ENCODE results near the gene LRP2BP. TPM values are rescaled to one million over a fixed set of nuclear protein-coding genes. Genes with fewer than 3 reads are reported as not detected.
A peak's percentile ranks its signal among the peaks of the same experiment; 100 is the strongest.

Gene LRP2BP
- total RNA-seq, 3 donors from 2014 or later (not counting 1 experiment from before 2014, with no cell fraction given): 1.7 to 2.4 (median 2.2) TPM

DNA sequence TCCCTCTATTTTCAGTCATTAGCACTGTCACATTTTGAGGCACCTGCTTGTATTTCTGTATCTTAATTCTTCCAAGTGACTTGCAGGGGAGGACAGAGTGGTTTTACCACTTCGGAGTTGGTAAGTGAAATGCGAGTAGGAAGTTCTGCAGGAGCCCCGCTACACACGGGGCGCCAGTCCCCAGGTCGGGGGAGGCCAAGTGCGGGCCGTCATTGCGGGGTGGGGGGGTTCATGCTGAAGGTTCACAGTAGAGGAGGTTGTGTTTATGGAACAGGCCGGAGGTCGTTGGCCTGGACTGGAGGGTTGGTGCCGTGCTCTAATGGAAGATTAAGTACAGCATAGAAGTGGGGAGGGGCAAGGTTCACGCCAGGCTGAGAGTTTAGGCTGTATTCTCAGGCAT, 44.0 kb downstream of the LRP2BP start:
- Mint-ChIP-seq H3K27ac (no peak overlapping the region), H3K27me3 (ENCODE audit: low read depth in 2 of 2) (no peaks in the 10 kb centered on the region), H3K4me1 (no peaks in the 10 kb centered on the region), H3K4me3 (no peak overlapping the region), H3K36me3 (peaks cover 11% of the 10 kb centered on the region), H3K9me3 (no peaks in the 10 kb centered on the region)
- TF ChIP-seq, protein P1, sequence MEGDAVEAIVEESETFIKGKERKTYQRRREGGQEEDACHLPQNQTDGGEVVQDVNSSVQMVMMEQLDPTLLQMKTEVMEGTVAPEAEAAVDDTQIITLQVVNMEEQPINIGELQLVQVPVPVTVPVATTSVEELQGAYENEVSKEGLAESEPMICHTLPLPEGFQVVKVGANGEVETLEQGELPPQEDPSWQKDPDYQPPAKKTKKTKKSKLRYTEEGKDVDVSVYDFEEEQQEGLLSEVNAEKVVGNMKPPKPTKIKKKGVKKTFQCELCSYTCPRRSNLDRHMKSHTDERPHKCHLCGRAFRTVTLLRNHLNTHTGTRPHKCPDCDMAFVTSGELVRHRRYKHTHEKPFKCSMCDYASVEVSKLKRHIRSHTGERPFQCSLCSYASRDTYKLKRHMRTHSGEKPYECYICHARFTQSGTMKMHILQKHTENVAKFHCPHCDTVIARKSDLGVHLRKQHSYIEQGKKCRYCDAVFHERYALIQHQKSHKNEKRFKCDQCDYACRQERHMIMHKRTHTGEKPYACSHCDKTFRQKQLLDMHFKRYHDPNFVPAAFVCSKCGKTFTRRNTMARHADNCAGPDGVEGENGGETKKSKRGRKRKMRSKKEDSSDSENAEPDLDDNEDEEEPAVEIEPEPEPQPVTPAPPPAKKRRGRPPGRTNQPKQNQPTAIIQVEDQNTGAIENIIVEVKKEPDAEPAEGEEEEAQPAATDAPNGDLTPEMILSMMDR (IDR thresholded peaks at IDR 0.05): no peak
- no peak for ATAC-seq
- intact Hi-C loops (cut with micrococcal nuclease): no loop called here
- Histone ChIP-seq H3K4me1 (ENCODE audit: control insufficient read depth, insufficient read depth, low read length) (no peaks in the 10 kb centered on the region), H3K9me3 (ENCODE audit: control insufficient read depth, insufficient read depth, low read length) (no peaks in the 10 kb centered on the region), H3K36me3 (ENCODE audit: control insufficient read depth, insufficient read depth, low read length) (peaks cover 12% of the 10 kb centered on the region), H3K27ac (ENCODE audit: low read length) (no peak overlapping the region), H3K4me3 (ENCODE audit: low read length) (no peak overlapping the region), H3K27me3 (ENCODE audit: control insufficient read depth, insufficient read depth, low read length) (no peaks in the 10 kb centered on the region)
- DNase-seq: no peak
- WGBS (ENCODE audit: insufficient coverage): 98% methylated on average over 13 of the region's 13 CpGs

- H3K36me3 Mint-ChIP-seq: peaks cover 11% of the 10 kb centered on the region
- no peak overlapping the region for H3K27ac Mint-ChIP-seq
- 98% methylated on average over 13 of the region's 14 CpGs for WGBS (ENCODE audit: insufficient coverage)
These were observed 48.6 kb downstream of the LRP2BP start for GRCh38 chr4:185346975-185347601.

GRCh38 chr4:185344743-185345538, 50.8 kb downstream of the LRP2BP start:
- no peak overlapping the region for H3K27ac ChIP-seq (ENCODE audit: low read length)
- no peak overlapping the region for H3K4me3 ChIP-seq (ENCODE audit: low read length)
- H3K27me3 ChIP-seq (ENCODE audit: control insufficient read depth, insufficient read depth, low read length): no peaks in the 10 kb centered on the region
- TF ChIP-seq, protein P1 (IDR thresholded peaks at IDR 0.05): no peak
- intact Hi-C loops (cut with micrococcal nuclease): no loop called here
- no peaks in the 10 kb centered on the region for H3K27me3 Mint-ChIP-seq (ENCODE audit: low read depth in 2 of 2)
- ATAC-seq (no peak), DNase-seq (peak in 1 of 2 donors; percentile 9)
- H3K27ac Mint-ChIP-seq: peak overlapping the region in 1 of 2 donors; percentile 31
- H3K9me3 ChIP-seq (ENCODE audit: control insufficient read depth, insufficient read depth, low read length): no peaks in the 10 kb centered on the region
- peaks cover 9 to 13% of the 10 kb centered on the region in 2 donors for H3K4me1 Mint-ChIP-seq
- peaks cover 9% of the 10 kb centered on the region for H3K4me1 ChIP-seq (ENCODE audit: control insufficient read depth, insufficient read depth, low read length)
- H3K36me3 ChIP-seq (ENCODE audit: control insufficient read depth, insufficient read depth, low read length): peaks cover 14% of the 10 kb centered on the region
- 24% methylated on average over 4 of the region's 6 CpGs for WGBS (ENCODE audit: insufficient coverage)
- H3K4me3 Mint-ChIP-seq: no peak overlapping the region
- peaks cover 11% of the 10 kb centered on the region for H3K36me3 Mint-ChIP-seq
- no peaks in the 10 kb centered on the region for H3K9me3 Mint-ChIP-seq

More at GRCh38 chr4:185346975-185347601, 48.6 kb downstream of the LRP2BP start:
- H3K9me3 ChIP-seq (ENCODE audit: control insufficient read depth, insufficient read depth, low read length): no peaks in the 10 kb centered on the region
- Mint-ChIP-seq H3K27me3 (ENCODE audit: low read depth in 2 of 2) (no peaks in the 10 kb centered on the region), H3K4me3 (no peak overlapping the region), H3K9me3 (no peaks in the 10 kb centered on the region), H3K4me1 (peaks cover 9 to 13% of the 10 kb centered on the region in 2 donors)
- intact Hi-C loops (cut with micrococcal nuclease): no loop called here
- DNase-seq (no peak), ATAC-seq (no peak)
- H3K4me1 ChIP-seq (ENCODE audit: control insufficient read depth, insufficient read depth, low read length): peaks cover 9% of the 10 kb centered on the region
- no peaks in the 10 kb centered on the region for H3K27me3 ChIP-seq (ENCODE audit: control insufficient read depth, insufficient read depth, low read length)
- TF ChIP-seq, protein P1 (IDR thresholded peaks at IDR 0.05): no peak
- H3K36me3 ChIP-seq (ENCODE audit: control insufficient read depth, insufficient read depth, low read length): peaks cover 14% of the 10 kb centered on the region
- no peak overlapping the region for H3K27ac ChIP-seq (ENCODE audit: low read length)
- H3K4me3 ChIP-seq (ENCODE audit: low read length): no peak overlapping the region

All from natural killer cell (primary cell).